ENCODE data around the gene CD101.

The CD101 gene

DNA sequence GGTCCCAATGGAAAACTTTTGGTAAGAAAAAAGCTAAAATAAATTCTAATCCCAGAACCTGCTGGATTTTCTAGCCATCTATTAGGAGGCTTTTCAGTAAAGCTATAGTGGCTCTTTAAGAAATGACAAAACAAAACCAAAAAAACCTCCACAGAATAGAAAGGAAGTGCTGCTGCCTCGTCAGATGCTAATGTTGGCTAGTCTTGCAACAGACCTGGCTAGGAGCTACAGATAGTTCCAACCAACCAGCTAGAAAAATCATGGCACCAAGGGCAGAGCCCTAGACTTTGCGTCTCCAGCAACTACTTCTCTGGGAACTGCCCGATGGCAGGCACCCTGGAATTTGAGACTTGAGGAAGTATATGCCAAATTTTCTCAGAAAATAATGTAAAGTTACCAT, 7.6 kb downstream of the CD101 start:
- H3K4me3 ChIP-seq (ENCODE audit: low read length) = no peak overlapping the region
- peak; percentile 28 for DNase-seq (ENCODE audit: low read depth, low spot score)

DNA sequence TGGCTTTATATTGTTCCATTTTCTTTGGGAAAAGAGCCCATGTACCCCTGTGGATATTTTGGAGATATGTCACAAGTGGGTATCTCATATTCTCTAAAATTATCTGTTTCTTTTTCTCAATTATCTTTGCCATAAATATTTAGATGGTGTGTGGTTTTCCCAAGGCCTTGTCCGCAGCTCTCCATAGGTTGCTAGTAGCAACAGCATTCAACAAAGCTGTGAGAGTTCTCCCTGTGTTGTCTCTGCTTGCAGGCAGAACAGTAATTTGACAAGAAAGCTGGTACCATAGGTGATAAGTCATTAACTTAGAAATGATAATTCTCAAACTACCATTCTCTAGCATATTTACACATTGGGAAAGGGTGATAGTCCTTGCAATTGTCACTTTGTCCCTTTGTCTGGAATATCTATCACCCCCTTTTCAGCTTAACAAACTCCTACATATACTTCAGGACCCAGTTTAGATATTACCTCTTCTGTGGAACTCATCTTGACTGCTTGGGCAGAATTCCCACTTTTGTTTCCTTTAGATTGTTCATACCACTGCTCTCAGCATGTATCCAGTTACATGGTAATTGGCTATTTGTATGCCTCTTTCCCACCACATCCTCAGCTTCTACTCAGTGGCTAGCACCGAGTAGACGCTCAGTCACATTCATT, 8.9 kb downstream of the CD101 start:
- H3K4me3 ChIP-seq (ENCODE audit: low read length) = no peak overlapping the region
- no peak for DNase-seq (ENCODE audit: low read depth, low spot score)

DNA sequence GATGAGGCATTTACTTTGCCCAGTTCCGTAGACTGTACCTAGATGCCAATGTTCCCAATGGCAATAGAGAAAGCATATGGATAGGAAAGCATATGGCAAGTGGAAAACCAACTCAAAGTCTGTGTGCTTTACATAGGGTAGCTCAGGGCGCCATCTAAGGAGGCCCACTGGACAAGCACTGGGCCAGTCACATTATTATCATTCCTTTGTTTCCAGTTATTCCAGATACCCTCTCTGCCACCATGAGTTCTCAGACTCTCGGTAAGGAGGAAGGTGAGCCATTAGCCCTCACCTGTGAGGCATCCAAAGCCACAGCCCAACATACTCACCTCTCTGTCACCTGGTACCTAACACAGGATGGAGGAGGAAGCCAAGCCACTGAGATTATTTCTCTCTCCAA, 9.8 kb downstream of the CD101 start:
- no peak overlapping the region for H3K4me3 ChIP-seq (ENCODE audit: low read length)
- no peak for DNase-seq (ENCODE audit: low read depth, low spot score)

DNA sequence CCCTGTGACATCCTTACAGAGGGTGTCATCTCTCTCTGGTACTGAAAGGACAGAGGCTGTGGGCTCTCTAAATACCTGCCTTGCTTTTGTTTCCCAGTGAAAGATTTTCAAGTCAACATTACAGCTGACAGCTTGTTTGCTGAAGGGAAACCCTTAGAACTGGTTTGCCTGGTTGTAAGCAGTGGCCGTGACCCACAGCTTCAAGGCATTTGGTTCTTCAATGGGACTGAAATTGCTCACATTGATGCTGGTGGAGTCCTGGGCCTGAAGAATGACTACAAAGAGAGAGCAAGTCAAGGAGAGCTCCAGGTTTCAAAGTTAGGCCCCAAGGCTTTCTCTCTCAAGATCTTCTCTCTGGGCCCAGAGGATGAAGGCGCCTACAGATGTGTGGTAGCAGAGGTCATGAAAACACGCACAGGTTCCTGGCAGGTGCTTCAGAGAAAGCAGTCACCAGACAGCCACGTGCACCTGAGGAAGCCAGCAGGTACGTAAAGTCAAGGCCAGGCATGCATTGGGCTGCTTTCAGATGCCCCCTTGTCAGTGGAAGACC, 11.8 kb downstream of the CD101 start:
- DNase-seq (ENCODE audit: low read depth, low spot score) = no peak
- no peak overlapping the region for H3K4me3 ChIP-seq (ENCODE audit: low read length)

DNA sequence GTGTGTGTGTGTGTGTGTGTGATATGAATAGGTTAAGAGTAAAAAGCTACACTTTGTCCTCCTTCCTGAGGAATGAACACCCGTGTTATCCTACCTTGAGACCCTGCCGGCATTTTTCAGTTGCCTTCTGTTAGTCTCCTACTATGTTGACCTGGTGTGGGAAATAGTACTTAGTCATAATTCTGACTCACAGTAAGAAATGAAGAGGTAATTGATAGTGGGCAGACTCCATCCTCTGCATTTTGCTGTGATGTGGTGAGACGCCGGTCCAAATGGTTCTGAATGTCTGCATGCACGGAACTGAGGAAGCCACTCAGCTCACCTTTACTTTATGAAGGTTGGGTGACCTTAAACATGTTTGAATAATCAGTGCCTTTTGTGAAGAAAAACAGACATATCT, 12.6 kb downstream of the CD101 start:
- no peak for DNase-seq (ENCODE audit: low read depth, low spot score)
- no peak overlapping the region for H3K4me3 ChIP-seq (ENCODE audit: low read length)

DNA sequence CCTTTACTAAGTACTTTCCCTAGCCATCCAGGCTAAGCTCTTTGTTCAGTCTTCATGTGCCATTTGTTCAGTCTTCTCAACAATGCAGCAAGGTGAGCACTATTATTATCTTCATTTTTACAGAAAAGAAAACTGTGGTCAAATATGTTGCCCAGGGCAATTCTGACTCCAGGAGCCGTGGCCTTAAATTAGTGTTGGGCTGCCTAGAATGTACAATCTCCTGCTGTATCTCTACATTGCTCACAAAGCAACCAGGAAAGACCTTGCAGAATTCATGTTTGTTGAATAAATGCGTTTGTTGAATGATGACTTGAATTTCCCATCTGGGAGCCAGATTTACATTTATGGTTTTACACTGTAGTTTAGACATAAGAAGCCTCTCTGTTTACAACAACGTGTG, 14.2 kb downstream of the CD101 start:
- no peak overlapping the region for H3K4me3 ChIP-seq (ENCODE audit: low read length)
- no peak for DNase-seq (ENCODE audit: low read depth, low spot score)

DNA sequence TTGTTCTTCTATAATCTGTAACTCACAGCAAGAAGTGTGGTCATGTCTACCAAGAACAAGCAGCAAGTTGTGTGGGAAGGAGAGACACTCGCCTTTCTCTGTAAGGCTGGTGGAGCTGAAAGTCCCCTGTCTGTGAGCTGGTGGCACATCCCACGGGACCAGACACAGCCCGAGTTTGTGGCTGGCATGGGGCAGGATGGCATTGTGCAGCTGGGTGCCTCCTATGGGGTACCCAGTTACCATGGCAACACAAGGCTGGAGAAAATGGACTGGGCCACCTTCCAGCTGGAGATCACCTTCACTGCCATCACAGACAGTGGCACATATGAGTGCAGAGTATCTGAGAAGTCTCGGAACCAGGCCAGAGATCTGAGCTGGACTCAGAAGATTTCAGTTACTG, 15.5 kb downstream of the CD101 start:
- no peak for DNase-seq (ENCODE audit: low read depth, low spot score)

DNA sequence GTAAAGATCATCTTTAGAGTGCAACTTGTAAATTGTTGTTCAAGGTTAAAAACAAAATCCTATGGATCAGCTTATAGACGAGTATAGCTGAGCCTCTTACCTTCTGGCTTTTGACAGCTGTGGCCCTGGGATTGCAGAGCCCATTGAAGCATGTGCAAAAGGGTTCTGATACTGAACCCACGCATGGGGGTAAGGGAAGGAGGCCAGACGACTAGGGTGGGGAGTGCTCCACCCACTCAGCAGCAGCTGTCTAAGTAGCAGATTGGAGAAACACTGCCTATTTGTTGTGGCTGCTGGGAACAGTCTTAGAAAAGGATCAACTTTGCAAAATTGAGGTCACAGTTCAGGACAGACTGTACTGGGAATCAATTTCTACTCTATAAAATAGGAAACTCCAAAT, 16.1 kb downstream of the CD101 start:
- no peak for DNase-seq (ENCODE audit: low read depth, low spot score)
- H3K4me3 ChIP-seq (ENCODE audit: low read length) = no peak overlapping the region

More for the DNA sequence above, 15.5 kb downstream of the CD101 start:
- H3K4me3 ChIP-seq (ENCODE audit: low read length) = no peak overlapping the region

DNA sequence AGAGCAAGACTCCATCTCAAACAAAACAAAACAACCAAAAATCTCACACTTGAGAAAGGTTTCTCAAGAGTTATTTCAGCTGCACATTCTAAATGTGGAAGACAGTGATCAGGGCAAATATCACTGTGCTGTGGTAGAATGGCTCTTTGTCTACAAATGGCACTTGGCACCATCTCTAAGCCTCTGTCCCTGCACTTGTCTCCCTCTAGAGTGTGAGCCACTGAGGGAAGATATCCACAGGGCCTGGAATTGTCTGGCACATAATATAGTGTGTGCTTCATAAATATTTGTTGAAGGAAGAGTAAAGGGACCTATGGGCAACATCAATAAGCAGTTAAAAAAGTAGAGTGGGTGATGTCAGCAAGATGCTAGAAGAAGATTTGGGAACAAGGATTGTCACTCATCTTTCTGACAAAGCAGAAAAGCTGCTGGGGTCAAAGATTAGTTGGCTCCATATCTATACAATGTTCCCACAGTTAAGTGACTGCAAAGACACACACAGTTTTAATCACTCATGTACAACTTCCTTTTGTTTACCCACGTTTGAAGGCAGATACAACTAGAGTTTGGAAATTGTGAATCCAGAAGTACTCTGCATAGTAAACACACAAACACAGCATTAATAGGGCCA, 19.1 kb downstream of the CD101 start:
- DNase-seq (ENCODE audit: low read depth, low spot score) = no peak

DNA sequence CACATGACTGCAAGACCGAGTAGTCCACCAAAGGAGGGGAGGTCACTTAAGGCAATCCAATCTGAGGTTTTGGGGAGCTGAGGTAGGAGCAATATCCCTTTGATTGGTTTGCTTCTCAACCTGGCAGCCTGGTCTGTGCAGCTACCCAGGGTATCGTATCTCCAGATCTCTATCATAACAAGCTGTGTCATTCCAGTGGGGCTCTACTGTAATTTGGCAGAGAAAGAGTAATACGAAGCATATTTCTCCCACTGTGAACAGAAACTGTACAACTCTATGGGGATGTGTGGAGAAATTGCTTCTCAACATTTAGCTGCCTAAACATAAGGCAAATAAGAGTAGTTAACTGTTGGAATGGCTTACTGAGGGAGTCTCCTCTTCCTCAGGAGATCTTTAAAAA, 20.6 kb downstream of the CD101 start:
- no peak for DNase-seq (ENCODE audit: low read depth, low spot score)
- H3K4me3 ChIP-seq (ENCODE audit: low read length) = no peak overlapping the region

More for the DNA sequence above, 19.1 kb downstream of the CD101 start:
- H3K4me3 ChIP-seq (ENCODE audit: low read length) = no peak overlapping the region

DNA sequence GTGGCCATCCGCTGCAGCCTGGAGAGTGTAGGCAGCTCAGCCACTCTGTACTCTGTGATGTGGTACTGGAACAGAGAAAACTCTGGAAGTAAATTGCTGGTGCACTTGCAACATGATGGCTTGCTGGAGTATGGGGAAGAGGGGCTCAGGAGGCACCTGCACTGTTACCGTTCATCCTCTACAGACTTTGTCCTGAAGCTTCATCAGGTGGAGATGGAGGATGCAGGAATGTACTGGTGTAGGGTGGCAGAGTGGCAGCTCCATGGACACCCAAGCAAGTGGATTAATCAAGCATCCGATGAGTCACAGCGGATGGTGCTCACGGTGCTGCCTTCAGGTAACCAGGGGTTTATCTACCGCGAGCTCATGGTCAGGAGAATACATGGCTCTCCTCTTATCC, 24.0 kb downstream of the CD101 start:
- H3K4me3 ChIP-seq (ENCODE audit: low read length) = no peak overlapping the region
- DNase-seq (ENCODE audit: low read depth, low spot score) = no peak

DNA sequence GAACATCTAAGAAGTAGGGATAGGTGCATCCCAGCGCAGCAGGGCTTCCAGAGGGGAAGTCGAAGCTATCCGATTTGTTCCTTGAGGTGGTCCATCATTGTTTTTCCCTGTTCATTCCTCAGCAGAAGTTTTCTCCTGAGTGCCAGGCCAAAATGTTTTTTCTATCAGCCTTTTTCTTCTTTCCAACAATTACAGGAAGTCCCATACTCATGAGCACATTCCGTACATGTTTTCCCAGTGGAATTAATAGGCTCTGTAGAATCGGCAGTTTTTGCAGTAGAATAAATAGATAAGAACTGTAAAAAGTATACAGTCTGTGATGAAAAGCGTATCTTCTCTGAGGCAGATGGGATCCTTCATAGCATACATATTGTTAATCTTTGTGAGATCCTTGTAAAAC, 24.8 kb downstream of the CD101 start:
- no peak overlapping the region for H3K4me3 ChIP-seq (ENCODE audit: low read length)
- no peak for DNase-seq (ENCODE audit: low read depth, low spot score)

DNA sequence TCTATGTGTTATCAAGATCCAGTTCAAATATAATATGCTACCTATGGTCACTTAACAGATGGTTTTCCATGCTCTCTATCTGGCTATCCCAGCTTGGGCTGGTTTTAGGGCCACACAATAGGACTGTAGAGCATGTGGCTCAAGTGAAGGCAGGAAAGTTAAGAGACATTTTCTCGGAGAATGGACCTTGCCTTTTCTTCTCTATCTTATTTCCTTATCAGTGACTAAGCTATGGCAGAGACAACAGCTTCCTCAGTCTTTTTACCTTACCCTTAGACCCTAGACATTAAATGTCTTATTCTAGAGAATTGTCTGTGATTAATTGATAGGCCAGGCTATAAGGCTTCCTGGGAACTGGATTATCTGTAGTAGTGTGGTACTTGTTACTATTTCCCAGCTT, 28.1 kb downstream of the CD101 start:
- H3K4me3 ChIP-seq (ENCODE audit: low read length) = no peak overlapping the region
- DNase-seq (ENCODE audit: low read depth, low spot score) = no peak

DNA sequence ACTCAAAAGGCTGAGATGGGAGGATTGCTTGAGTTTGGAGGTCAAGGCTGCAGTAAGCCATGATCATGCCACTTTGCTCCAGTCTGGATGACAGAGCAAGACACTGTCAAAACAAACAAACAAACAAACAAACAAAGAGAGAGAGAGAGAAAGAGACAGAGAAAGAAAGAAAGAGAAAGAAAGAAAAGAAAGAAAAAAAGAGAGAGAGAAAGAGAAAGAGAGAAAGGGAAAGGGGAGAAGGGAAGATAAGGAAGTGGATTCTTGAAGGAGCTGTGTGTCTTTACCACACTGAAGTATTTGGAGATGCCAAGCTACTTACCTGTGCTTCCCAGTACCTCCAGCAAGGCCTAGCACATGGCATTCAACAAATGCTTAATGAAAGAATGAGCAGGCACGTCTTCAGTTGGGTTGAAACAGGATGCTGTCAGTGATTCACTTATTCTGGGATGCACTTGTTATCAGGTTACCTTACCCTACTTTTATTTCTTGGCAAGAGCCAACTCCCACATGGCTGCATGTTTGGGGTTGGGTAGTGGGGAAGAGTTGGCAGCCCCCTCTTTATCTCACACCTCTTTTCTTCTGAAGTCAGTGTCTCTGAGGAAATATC, 28.8 kb downstream of the CD101 start:
- no peak for DNase-seq (ENCODE audit: low read depth, low spot score)

DNA sequence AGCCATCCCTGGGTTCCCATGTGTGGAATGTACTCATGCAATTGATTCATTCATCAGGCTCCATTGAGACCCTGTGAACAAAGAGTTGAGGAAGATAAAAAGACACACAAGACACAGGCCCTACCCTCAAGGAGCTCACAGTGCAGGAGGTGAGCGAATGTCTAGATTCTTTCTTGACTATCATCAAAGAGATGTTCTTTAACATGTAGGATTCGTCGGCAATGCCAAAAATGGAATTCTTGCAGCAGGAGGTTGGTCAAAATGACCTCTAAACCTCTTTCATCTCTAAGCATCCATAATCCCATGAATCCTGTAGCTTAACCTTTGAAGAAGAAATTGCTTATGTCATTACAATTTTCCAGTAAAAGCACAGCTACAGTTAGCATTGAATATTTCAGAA, 30.7 kb downstream of the CD101 start:
- DNase-seq (ENCODE audit: low read depth, low spot score) = no peak

More for the DNA sequence above, 28.8 kb downstream of the CD101 start:
- H3K4me3 ChIP-seq (ENCODE audit: low read length) = no peak overlapping the region

DNA sequence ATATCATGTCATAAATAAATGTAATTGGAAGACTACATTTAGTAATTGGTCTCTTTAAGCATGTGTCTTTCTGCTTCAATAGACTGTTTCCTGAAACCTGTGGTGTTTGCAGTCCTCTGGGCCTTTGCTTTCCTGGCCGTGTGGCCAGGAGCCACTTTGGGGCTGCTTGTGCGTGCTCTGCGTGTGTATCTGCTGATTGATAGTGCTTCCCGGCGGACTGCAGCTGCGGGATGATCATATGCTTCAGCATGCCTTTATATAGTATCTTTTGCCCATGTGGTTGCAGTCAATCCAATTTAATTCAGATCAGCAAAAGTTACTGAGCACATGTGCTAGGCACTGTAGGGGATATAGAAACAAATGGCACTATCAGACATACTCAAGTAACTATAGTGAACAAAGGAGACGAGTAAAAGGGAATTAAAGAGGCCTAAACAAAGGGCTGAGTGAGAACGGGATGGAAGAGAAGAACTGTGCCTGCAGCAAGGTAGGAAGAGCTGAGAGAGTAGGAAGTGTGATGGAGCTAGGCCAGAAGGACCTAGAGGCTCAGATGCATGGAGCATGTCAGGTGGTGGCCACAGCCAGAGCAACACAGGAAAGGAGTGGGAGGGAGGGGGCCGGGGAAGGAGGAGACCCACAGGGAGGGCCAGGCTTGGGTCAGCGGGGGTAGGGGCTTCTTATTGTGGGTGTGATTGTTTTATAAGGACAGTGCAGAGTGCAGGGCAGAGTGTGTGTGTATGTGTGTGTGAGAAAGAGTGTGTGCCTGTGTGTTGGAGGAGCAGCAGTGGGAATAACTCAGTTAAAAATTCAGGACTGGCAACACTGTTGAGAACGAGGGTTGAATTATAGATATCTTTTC, 31.4 kb downstream of the CD101 start:
- no peak for DNase-seq (ENCODE audit: low read depth, low spot score)
- H3K4me3 ChIP-seq (ENCODE audit: low read length) = no peak overlapping the region

More for the DNA sequence above, 30.7 kb downstream of the CD101 start:
- H3K4me3 ChIP-seq (ENCODE audit: low read length) = no peak overlapping the region

DNA sequence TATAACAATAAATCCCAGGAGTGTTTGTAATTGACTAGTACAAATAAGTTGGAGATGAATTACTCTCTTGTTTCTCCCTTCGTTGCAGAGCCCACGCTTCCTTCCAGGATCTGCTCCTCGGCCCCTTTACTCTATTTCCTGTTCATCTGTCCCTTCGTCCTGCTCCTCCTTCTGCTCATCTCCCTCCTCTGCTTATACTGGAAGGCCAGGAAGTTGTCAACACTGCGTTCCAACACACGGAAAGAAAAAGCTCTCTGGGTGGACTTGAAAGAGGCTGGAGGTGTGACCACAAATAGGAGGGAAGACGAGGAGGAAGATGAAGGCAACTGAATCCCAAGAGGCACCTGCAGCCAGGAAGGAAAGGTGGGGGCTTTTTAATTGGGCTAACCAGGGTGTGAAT, 32.2 kb downstream of the CD101 start:
- DNase-seq (ENCODE audit: low read depth, low spot score) = no peak
- no peak overlapping the region for H3K4me3 ChIP-seq (ENCODE audit: low read length)

DNA sequence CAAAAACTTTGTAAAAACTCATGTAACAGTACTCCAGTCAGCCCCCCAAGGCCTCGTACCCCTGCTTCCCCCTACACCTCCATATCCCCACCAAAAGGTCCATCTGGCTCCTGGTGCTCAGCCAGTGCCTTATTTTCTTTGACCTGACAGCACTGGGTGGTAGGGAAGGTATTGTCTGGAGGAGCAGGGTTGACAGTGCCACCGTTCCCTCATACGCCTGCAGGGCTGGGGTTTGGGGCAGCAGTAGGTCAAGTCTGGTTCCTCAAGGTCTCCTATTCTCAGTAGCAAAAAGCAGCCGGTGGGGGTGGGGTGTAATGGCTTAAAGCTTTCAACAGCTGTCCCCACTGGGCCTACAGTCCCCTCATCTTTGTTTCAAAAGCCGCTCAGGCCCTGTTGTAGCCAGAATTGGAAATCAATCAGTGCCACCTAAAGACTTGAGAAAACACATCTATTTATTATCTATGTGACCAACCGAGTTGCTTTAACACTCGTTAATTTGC, 33.3 kb downstream of the CD101 start:
- DNase-seq (ENCODE audit: low read depth, low spot score) = no peak
- no peak overlapping the region for H3K4me3 ChIP-seq (ENCODE audit: low read length)

DNA sequence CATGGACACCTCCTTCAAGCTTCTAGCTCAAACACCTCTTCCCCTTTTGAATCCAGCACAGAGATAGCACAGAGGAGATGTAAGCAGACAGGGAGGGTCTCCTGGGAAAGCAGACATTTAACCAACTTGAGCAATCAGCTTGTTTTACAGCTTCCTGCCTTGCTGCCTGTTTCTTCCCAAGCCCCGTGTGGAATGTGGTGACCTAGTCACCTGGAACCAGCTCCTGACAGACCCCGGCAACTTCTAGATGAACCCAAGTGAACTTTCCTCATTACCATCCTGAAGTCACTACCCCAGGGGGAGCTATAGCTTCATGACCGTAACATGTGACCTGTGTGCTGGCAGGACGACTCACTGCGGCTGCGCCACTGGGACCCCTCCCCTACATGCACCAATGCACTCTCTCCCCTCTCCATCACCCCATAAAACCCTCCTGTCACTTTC, 34.5 kb downstream of the CD101 start:
- DNase-seq (ENCODE audit: low read depth, low spot score) = no peak
- H3K4me3 ChIP-seq (ENCODE audit: low read length) = no peak overlapping the region
